Activated T-helper 1 cell treated with anti-CD3 and anti-CD28 coated beads, Interleukin-12 subunit alpha, Interleukin-12 subunit beta, Interleukin-2, Interleukin-4 antibody, amounts not matched to agents 30 ng/mL and 10 ng/mL and 1 ng/mL, durations not matched to agents 14 hours and 24 hours and 36 hours (primary cell): ENCODE results near the gene WNT11. TPM values are rescaled to one million over a fixed set of nuclear protein-coding genes. Genes with fewer than 3 reads are reported as not detected.
"Not testable (repeated sequence)": the region's sequence is repeated elsewhere in the genome, so short reads cannot be mapped to it uniquely, and the experiment has no call there.

ENCODE experiments used
- DNase-seq: peaks from one replicate; pipeline ENCODE4 v3.0.0; 2021; ENCODE audit warnings: low spot score
- H3K27ac Mint-ChIP-seq: one replicate; pipeline ENCODE4 v1.8.0; 2021; ENCODE audit warnings: mild to moderate bottlenecking, mixed read lengths
- H3K27me3 Mint-ChIP-seq: one replicate; pipeline ENCODE4 v1.8.0; 2022; ENCODE audit warnings: mild to moderate bottlenecking, moderate library complexity, mixed read lengths; ENCODE audit not compliant: insufficient read depth
- H3K36me3 Mint-ChIP-seq: one replicate; pipeline ENCODE4 v1.8.0; 2021; ENCODE audit warnings: low read depth, mixed read lengths
- H3K4me1 Mint-ChIP-seq: one replicate; pipeline ENCODE4 v1.8.0; 2021; ENCODE audit warnings: low read depth, mixed read lengths
- H3K4me3 Mint-ChIP-seq: one replicate; pipeline ENCODE4 v1.8.0; 2021; ENCODE audit warnings: mild to moderate bottlenecking, moderate library complexity, mixed read lengths
- H3K9me3 Mint-ChIP-seq: one replicate; pipeline ENCODE4 v1.8.0; 2021; ENCODE audit warnings: mixed read lengths
- intact Hi-C: fragments of 100-400 bp; cut with micrococcal nuclease; formaldehyde crosslinking; loops from one replicate; pipeline ENCODE4 v1.15.1; 2024
- total RNA-seq: library from RNA; stranded (reverse); gene quantifications from 2 replicates; pipeline ENCODE4 v1.2.3, GENCODE V29; 2022

WNT11 gene
- total RNA-seq, 1 donor from 2014 or later, result 0.39 TPM

DNA sequence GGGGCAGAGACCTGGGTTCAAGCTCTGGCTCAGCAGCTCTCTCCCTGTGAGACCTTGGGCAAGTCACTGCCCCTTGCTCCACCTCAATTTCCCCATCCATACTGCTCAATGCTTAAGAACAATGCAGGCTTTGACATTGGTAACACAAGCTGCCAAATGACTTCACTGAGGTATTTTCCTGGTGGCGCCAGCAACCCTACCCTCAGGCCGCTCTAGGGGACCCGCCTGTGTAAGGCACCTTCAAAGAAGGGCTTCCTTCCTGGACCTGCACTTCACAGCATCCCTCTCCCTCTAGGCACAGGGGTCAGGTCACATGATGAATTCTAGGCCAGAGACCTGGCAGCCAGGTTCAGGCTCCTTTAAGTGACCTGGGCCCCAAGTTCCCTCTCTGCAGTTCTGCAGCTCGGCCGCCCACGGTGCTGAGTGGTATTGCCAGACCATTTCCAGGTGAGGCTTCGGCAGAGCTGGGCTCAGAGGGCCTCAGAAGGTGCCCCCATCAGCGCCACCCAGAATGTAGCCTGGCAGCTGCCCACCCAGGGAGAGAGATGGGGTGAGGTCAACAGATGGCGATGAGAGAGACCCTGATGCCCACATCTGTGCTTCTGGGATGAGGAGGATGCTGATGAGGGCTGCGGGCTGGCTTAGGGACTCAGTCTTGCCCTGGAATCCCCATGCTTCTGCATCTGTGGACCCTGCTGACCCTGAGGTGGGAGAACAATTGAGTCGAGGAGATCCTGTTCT is 4.5 kb downstream of the WNT11 start:
- H3K36me3 Mint-ChIP-seq, result no peaks in the 10 kb centered on the region
- no peaks in the 10 kb centered on the region for H3K9me3 Mint-ChIP-seq
- no peak for DNase-seq
- H3K27me3 Mint-ChIP-seq, result peaks cover 33% of the 10 kb centered on the region
- peaks cover 9% of the 10 kb centered on the region for H3K4me1 Mint-ChIP-seq
- H3K27ac Mint-ChIP-seq, result no peak overlapping the region
- intact Hi-C loops, result no loop called here
- H3K4me3 Mint-ChIP-seq, result no peak overlapping the region

DNA sequence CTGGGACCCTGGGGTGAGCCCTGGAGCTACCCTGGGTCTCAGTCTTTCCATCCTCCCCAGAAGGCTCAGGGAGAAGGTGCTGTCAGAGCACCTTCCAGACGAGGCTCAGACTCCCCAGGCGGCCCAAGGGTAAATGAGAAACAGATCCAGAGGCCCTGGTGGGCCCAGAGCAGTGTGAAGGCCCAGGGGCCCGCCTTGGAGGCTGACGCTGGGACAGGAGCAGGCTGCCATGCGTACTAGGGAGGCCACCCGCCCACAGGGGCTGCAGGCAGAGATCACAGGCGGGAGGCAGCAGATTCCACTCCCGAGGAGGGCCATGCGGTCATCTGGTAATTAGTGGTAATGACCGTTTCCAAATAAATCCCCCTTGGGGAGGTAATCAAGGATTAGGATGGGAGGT is 5.2 kb downstream of the WNT11 start:
- intact Hi-C loops, result no loop called here
- no peak overlapping the region for H3K27ac Mint-ChIP-seq

DNA sequence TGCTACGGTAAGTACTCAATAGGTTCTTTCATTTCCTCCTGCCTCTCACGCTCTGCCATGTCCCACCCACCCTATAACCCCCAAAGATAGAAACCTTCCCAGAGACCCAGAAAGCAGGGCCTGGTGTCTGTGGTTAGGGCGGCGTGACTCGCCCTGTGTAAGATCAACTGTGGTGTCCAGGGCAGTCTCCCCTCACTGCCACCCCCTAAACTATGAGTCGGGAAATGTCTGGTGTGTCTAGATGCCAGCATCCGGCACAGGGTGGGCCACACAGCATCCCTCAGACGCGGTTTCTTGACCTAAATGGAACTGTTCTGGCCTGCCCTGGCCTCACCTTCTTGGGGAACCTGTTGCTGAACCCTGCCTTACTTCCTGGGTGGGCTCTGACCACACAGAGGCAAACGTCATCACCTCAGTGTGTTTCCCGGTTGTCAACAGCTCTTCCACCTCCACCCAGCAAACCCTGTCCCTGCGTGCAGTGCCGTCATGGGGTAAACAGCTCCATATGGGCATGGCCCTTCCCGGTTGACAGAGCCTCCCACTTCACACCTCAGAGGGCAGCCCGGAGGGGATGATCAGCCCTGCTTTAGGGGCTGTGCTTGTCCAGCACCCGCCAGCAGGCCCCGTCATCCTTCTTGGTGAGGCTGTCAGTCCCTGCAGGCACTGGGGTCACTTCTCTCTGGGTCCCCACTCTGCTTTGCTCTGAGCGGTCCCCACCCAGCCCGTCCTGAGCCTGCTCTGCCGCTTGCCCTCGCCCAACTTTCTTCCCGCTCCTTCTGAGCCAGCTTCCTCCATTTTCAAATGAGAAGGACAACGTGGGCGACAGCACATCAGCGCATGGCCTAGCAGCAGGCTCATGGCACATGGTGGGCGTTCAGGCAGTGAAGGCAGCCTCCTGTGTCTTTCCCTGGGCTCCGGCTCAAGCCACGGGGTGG is 6.0 kb downstream of the WNT11 start:
- H3K9me3 Mint-ChIP-seq, result no peaks in the 10 kb centered on the region
- no peaks in the 10 kb centered on the region for H3K4me1 Mint-ChIP-seq
- no peak overlapping the region for H3K4me3 Mint-ChIP-seq
- peaks cover 22% of the 10 kb centered on the region for H3K27me3 Mint-ChIP-seq
- intact Hi-C loops, result no loop called here
- no peak overlapping the region for H3K27ac Mint-ChIP-seq
- H3K36me3 Mint-ChIP-seq, result no peaks in the 10 kb centered on the region
- DNase-seq, result no peak

More for the DNA sequence above, 5.2 kb downstream of the WNT11 start:
- Mint-ChIP-seq H3K36me3 (no peaks in the 10 kb centered on the region), H3K4me1 (peaks cover 6% of the 10 kb centered on the region), H3K9me3 (no peaks in the 10 kb centered on the region), H3K27me3 (peaks cover 29% of the 10 kb centered on the region), H3K4me3 (no peak overlapping the region)
- no peak for DNase-seq

DNA sequence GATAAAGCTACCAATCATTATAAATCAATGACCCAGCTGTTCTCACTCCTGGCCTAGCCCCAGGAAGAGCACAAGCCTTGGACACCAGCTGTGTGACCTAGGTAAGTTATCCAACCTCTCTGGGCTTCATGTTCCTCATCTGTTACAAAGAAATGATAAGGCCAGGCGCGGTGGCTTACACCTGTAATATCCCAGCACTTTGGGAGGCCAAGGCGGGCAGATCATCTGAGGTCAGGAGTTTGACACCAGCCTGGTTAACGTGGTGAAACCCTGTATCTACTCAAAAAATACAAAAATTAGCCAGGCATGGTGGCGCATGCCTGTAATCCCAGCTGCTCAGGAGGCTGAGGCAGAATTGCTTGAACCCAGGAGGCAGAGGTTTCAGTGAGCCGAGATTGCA is 7.6 kb downstream of the WNT11 start:
- H3K27me3 Mint-ChIP-seq, DNase-seq, H3K27ac Mint-ChIP-seq, H3K36me3 Mint-ChIP-seq, H3K4me3 Mint-ChIP-seq, intact Hi-C loops, H3K4me1 Mint-ChIP-seq, H3K9me3 Mint-ChIP-seq: not testable (repeated sequence)

DNA sequence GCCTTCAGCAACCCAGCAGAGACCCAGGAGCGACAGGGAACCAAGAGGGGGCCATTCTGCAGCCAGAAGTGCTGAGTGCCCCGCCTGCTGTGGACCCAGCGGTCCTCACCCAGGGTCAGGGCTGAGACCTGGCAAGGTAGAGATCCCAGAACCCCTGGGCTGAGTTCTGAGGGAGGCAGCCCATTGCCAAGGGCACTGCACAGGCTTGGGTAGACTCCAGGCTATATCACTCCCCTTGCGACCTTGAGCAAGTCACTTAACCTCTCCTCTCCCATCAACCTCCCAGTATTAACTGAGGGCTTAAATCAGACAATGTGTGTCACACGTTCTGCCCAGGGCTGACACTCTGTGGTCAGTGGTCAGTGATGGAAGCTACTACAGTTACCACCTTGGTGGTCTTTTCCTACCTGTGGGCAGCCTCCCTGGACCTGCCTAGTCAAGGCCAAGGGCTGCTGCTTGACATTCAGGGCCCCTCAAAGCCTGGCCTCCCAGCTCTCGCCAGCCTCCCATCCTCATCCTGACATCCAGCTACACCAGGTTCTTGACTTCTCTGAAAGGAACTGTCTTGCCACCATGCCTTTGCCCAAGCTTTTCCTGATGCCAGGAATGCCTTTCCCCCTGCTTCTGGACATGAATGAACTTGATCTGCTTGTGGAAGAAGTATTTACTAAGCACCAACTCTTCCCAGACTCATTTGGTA is 8.2 kb downstream of the WNT11 start:
- Mint-ChIP-seq H3K36me3 (no peaks in the 10 kb centered on the region), H3K27ac (no peak overlapping the region), H3K9me3 (no peaks in the 10 kb centered on the region), H3K4me3 (no peak overlapping the region), H3K27me3 (peaks cover 7% of the 10 kb centered on the region), H3K4me1 (no peaks in the 10 kb centered on the region)
- intact Hi-C loops, result no loop called here
- no peak for DNase-seq

DNA sequence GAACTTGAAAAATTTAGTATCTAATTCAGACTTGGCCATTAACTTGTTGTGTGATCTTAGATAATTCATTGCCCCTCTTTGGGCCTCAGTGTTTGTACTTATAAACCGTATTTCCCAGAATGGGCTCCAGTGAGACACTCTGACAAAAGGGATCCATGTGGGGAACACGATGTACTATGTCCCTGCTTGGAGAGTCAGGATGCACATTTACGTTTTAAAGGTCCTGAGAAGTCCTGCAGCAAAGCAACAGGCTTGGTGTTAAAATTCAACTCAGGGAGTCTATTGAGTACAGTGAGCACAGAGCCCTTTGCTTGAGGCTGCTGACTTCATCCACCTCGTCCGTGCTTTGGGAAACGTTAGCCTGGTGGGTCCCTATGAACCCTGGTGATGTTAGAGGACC is 9.0 kb downstream of the WNT11 start:
- DNase-seq, result no peak
- intact Hi-C loops, result no loop called here
- H3K4me1 Mint-ChIP-seq, result no peaks in the 10 kb centered on the region
- no peaks in the 10 kb centered on the region for H3K9me3 Mint-ChIP-seq
- H3K27ac Mint-ChIP-seq, result no peak overlapping the region
- no peak overlapping the region for H3K4me3 Mint-ChIP-seq
- no peaks in the 10 kb centered on the region for H3K36me3 Mint-ChIP-seq
- peaks cover 7% of the 10 kb centered on the region for H3K27me3 Mint-ChIP-seq

DNA sequence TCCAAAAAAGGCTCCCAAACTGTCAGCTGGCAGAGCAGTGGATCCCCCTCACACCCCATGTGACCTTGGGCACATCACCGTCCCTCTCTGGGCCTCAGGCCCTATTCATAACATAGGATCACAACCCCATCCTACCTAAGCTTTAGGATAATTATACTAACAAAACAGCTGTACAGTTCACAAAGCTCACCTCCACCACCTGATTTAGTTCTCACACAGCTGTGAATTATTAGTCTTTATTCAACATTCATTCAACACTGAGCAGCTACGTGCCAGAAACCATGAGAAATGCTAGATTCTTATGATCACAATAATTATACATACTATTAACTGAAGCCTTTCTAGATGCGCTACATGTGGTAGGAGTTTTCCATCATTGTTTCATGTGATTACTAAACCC is 9.5 kb downstream of the WNT11 start:
- no peak for DNase-seq
- Mint-ChIP-seq H3K4me1 (no peaks in the 10 kb centered on the region), H3K9me3 (no peaks in the 10 kb centered on the region), H3K36me3 (no peaks in the 10 kb centered on the region), H3K27ac (no peak overlapping the region), H3K27me3 (peaks cover 7% of the 10 kb centered on the region), H3K4me3 (no peak overlapping the region)
- intact Hi-C loops, result no loop called here

DNA sequence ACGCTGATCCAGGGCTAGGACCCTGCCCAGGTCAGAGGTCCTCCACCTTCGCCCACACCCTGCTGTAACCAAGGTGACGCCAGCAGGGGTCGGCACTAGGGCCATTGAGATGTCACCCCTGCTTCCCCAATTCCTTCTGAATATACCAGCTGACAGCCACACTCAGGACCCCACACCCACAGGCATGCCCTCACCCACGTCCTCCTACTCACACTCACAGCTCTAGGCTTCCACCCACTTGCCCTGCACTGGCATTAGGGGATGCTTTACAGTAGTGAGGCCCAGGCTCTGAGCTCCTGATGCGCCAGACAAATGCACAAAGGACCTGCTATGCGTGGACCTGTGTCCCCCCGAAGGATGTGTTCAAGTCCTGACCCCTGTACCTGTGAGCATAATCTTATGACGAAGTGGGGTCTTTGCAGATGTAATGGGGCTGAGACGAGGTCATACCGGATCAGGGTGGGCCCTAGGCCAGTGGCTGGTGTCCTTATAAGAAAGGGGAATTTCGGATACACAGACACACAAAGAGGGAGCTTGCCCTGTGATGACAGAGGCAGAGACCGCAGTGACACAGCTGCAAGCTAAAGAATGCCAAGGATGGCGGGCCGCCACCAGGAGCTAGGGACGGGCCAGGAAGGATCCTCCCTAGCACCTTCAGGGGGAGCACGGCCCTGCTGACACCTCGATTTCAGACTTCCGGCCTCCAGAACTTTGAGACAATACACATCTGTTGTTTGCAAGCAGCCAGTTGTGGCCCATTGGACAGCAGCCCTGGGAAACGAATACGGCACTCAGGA is 11.2 kb downstream of the WNT11 start:
- no peaks in the 10 kb centered on the region for H3K9me3 Mint-ChIP-seq
- no peak for DNase-seq
- H3K27ac Mint-ChIP-seq, result no peak overlapping the region
- H3K27me3 Mint-ChIP-seq, result peaks cover 7% of the 10 kb centered on the region
- intact Hi-C loops, result no loop called here
- H3K4me3 Mint-ChIP-seq, result no peak overlapping the region
- no peaks in the 10 kb centered on the region for H3K4me1 Mint-ChIP-seq
- H3K36me3 Mint-ChIP-seq, result no peaks in the 10 kb centered on the region

DNA sequence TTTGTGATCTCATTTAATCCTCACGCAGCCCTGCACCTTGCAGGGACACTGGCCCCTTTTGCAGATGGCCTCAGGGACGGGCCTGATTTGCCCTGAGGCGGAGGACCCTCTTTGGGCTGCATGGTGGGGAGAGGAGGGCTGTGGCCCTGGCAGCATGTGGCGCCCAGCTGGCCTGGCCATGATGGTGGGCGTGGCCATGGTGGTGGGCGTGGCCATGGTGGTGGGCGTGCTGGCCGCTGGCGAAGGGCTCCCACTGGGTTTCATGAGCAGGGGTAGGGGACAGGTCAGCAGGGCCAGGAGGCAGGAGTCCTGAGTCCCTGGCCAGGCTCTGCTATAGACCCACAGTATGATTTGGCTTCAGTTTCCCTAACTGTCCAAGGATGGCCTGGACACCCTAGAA is 13.1 kb downstream of the WNT11 start:
- H3K4me3 Mint-ChIP-seq, result no peak overlapping the region
- no peaks in the 10 kb centered on the region for H3K36me3 Mint-ChIP-seq
- H3K27ac Mint-ChIP-seq, result no peak overlapping the region
- H3K27me3 Mint-ChIP-seq, result peaks cover 3% of the 10 kb centered on the region
- intact Hi-C loops, result no loop called here
- no peaks in the 10 kb centered on the region for H3K4me1 Mint-ChIP-seq
- H3K9me3 Mint-ChIP-seq, result no peaks in the 10 kb centered on the region
- DNase-seq, result no peak

DNA sequence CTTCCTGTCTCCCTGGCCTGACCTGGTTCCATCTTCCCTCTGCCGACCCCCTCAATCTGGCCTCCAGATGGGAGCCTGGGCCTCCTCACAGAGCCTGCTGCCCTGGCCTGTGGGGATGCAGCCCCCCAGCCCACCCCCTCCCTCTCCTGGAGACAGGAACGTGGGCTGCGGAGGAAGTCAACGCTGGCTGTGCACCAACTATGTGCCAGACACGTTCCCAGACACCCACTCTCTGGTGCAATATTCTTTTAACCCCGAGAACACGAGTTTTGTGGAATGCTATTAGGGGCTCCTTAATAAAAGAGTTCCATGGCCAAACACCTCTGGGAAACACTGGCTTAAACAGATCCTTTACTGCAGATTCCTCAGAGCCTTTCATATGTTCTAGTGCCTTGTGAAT is 15.9 kb downstream of the WNT11 start:
- Mint-ChIP-seq H3K4me1 (no peaks in the 10 kb centered on the region), H3K9me3 (no peaks in the 10 kb centered on the region), H3K27me3 (no peaks in the 10 kb centered on the region), H3K27ac (no peak overlapping the region), H3K4me3 (no peak overlapping the region), H3K36me3 (no peaks in the 10 kb centered on the region)
- DNase-seq, result no peak
- intact Hi-C loops, result no loop called here

DNA sequence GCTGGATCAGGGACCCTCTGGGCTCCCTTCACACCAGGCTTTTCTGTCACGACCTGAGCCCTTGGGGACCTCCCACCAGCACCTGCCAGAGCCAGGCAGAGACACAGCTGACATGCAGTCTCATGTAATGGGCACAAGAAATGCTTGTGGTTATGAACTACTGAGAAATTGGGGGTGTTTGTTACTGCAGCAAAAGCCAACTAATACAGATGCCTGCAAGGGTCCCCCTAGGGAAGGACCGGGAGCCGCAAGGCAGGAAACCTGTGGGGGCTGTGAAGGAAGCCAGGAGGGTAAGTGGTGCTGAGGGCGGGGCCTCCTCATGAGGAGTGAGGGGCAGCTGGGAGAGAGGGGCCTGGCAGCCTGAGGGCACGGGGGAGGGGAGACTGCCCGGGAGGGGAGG is 16.6 kb downstream of the WNT11 start:
- no peak overlapping the region for H3K4me3 Mint-ChIP-seq
- H3K27me3 Mint-ChIP-seq, result peaks cover under 1% of the 10 kb centered on the region
- no peak for DNase-seq
- no peak overlapping the region for H3K27ac Mint-ChIP-seq
- H3K36me3 Mint-ChIP-seq, result no peaks in the 10 kb centered on the region
- H3K9me3 Mint-ChIP-seq, result no peaks in the 10 kb centered on the region
- no peaks in the 10 kb centered on the region for H3K4me1 Mint-ChIP-seq
- intact Hi-C loops, result no loop called here

DNA sequence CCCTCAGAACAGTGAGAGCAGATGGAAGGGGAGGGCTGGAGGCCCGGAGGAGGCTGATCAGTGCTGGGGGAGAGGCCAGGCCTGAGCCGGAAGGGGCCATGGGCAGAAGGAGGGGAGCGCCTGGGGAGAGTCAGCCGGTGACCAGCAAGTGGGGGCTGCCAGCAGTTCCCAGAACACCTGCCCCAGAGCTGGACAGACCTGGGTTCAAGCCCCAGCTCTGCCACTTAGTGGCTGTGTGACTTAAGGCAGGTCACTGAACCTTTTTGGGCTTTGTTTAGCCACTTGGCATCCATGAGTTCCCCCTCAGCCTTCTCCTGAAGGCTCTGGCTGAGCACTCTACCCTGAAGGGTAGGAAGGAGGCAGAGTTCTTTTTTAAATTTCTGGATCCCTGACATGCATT is 17.4 kb downstream of the WNT11 start:
- H3K27me3 Mint-ChIP-seq, result peaks cover 5% of the 10 kb centered on the region
- H3K27ac Mint-ChIP-seq, result no peak overlapping the region
- no peaks in the 10 kb centered on the region for H3K9me3 Mint-ChIP-seq
- no peaks in the 10 kb centered on the region for H3K36me3 Mint-ChIP-seq
- no peak overlapping the region for H3K4me3 Mint-ChIP-seq
- no peak for DNase-seq
- intact Hi-C loops, result no loop called here
- no peaks in the 10 kb centered on the region for H3K4me1 Mint-ChIP-seq
